SH-SY5Y (cell line): ENCODE data around the gene TEX14.

Source experiments
- GATA2 ChIP-seq: IDR thresholded peaks from 2 replicates; pipeline ENCODE4 v1.6.1; 2011; ENCODE audit warnings: mild to moderate bottlenecking, low read depth, low read length
- GATA3 ChIP-seq: IDR thresholded peaks from 2 replicates; pipeline ENCODE4 v1.6.1; 2011; ENCODE audit warnings: low read depth, mild to moderate bottlenecking, low read length, moderate library complexity

The TEX14 gene

GRCh38 chr17:58669853-58670252 lies 22.0 kb downstream of the TEX14 start:
- TF ChIP-seq GATA3 (no peak), GATA2 (no peak)

GRCh38 chr17:58668598-58668935 lies 23.3 kb downstream of the TEX14 start:
- TF ChIP-seq GATA3: no peak
- no peak for TF ChIP-seq GATA2

- TF ChIP-seq GATA2 (no peak), GATA3 (no peak)
Measured at GRCh38 chr17:58667934-58668597, 23.8 kb downstream of the TEX14 start.

- TF ChIP-seq GATA2 (no peak), GATA3 (no peak)
Measured at GRCh38 chr17:58666858-58667267, 25.0 kb downstream of the TEX14 start.

GRCh38 chr17:58665946-58666857 lies 25.6 kb downstream of the TEX14 start:
- no peak for TF ChIP-seq GATA2
- no peak for TF ChIP-seq GATA3

- no peak for TF ChIP-seq GATA3
- no peak for TF ChIP-seq GATA2
Measured at GRCh38 chr17:58664302-58664701, 27.5 kb downstream of the TEX14 start.

GRCh38 chr17:58661499-58661898 lies 30.3 kb downstream of the TEX14 start:
- TF ChIP-seq GATA2 (no peak), GATA3 (no peak)

GRCh38 chr17:58660621-58661020 lies 31.2 kb downstream of the TEX14 start:
- TF ChIP-seq GATA3: no peak
- TF ChIP-seq GATA2: no peak

- no peak for TF ChIP-seq GATA2
- no peak for TF ChIP-seq GATA3
Measured at GRCh38 chr17:58658804-58659713, 32.8 kb downstream of the TEX14 start.

- no peak for TF ChIP-seq GATA2
- no peak for TF ChIP-seq GATA3
Measured at GRCh38 chr17:58648236-58648635, 43.6 kb downstream of the TEX14 start.

- TF ChIP-seq GATA2: no peak
- TF ChIP-seq GATA3: no peak
Measured at GRCh38 chr17:58643147-58643546, 48.7 kb downstream of the TEX14 start.

- TF ChIP-seq GATA3 (no peak), GATA2 (no peak)
Measured at GRCh38 chr17:58641887-58642311, 49.9 kb downstream of the TEX14 start.

- TF ChIP-seq GATA3 (no peak), GATA2 (no peak)
Measured at GRCh38 chr17:58640202-58640601, 51.6 kb downstream of the TEX14 start.

GRCh38 chr17:58639681-58640080 lies 52.2 kb downstream of the TEX14 start:
- TF ChIP-seq GATA2 (no peak), GATA3 (no peak)
